Keratinocyte (primary cell): ENCODE results near the gene EGF. TPM values are rescaled to one million over a fixed set of nuclear protein-coding genes. Genes with fewer than 3 reads are reported as not detected.

Experiments used
- DNase-seq: peaks from one replicate; pipeline ENCODE4 v3.0.0-alpha.2; 2011; ENCODE audit warnings: low read depth, missing footprints, low spot score
- FAIRE-seq: peaks from 2 replicates; lab custom pipeline; 2011; peaks lifted over from hg19 to GRCh38; lab: Jason Lieb, UNC
- H2AFZ ChIP-seq: 2 replicates; pipeline ENCODE4 v1.6.0; 2012; ENCODE audit warnings: low read length, control low read depth, inconsistent platforms; ENCODE audit not compliant: control insufficient read depth
- H3K27ac ChIP-seq: 2 replicates; pipeline ENCODE4 v1.5.1; 2011; ENCODE audit warnings: low read length; ENCODE audit not compliant: control insufficient read depth, insufficient read depth
- H3K27me3 ChIP-seq: 3 replicates; pipeline ENCODE4 v1.6.0; 2011; ENCODE audit warnings: low read length; ENCODE audit not compliant: control insufficient read depth, insufficient read depth; ENCODE audit errors: extremely low read depth
- H3K36me3 ChIP-seq, 2 experiments: 2 replicates in 1 of 2; 3 replicates in 1 of 2; pipeline ENCODE4 v1.5.1; 2011; ENCODE audit warnings: low read length in 2 of 2, mild to moderate bottlenecking in 1 of 2; ENCODE audit not compliant: control insufficient read depth in 2 of 2, insufficient read depth in 2 of 2; ENCODE audit errors: extremely low read depth in 1 of 2
- H3K4me1 ChIP-seq: 3 replicates; pipeline ENCODE4 v1.5.1; 2011; ENCODE audit warnings: low read length; ENCODE audit not compliant: control insufficient read depth, insufficient read depth; ENCODE audit errors: extremely low read depth
- H3K4me2 ChIP-seq: 3 replicates; pipeline ENCODE4 v1.6.0; 2011; ENCODE audit warnings: low read depth, low read length; ENCODE audit not compliant: control insufficient read depth, insufficient read depth; ENCODE audit errors: extremely low read depth
- H3K4me3 ChIP-seq, 3 experiments: fragments of 200-600 bp in 1 of 3; sonication (generic) in 1 of 3; 2 replicates in 2 of 3; 3 replicates in 1 of 3; pipeline ENCODE4 v1.5.1; 2011 to 2016; ENCODE audit warnings: low read length in 3 of 3, mild to moderate bottlenecking in 3 of 3, control low read depth in 2 of 3, inconsistent platforms in 1 of 3, low read depth in 1 of 3, mixed read lengths in 1 of 3, mixed run types in 1 of 3, moderate library complexity in 1 of 3; ENCODE audit not compliant: control insufficient read depth in 2 of 3, insufficient read depth in 2 of 3; ENCODE audit errors: extremely low read depth in 1 of 3
- H3K79me2 ChIP-seq: 2 replicates; pipeline ENCODE4 v1.6.0; 2012; ENCODE audit warnings: low read length; ENCODE audit not compliant: control insufficient read depth, insufficient read depth
- H3K9ac ChIP-seq: 3 replicates; pipeline ENCODE4 v1.6.0; 2011; ENCODE audit warnings: low read length; ENCODE audit not compliant: control insufficient read depth, insufficient read depth; ENCODE audit errors: extremely low read depth
- H3K9me1 ChIP-seq: 3 replicates; pipeline ENCODE4 v1.6.0; 2011; ENCODE audit warnings: low read length; ENCODE audit not compliant: control insufficient read depth, insufficient read depth; ENCODE audit errors: extremely low read depth
- H3K9me3 ChIP-seq: 2 replicates; pipeline ENCODE4 v1.5.1; 2012; ENCODE audit warnings: low read depth, low read length; ENCODE audit not compliant: control insufficient read depth
- H4K20me1 ChIP-seq: 3 replicates; pipeline ENCODE4 v1.6.0; 2011; ENCODE audit warnings: low read length; ENCODE audit not compliant: control insufficient read depth, insufficient read depth; ENCODE audit errors: extremely low read depth
- EZH2 ChIP-seq: IDR thresholded peaks from one replicate; pipeline ENCODE4 v1.6.1; 2012; ENCODE audit warnings: inconsistent platforms, mild to moderate bottlenecking, low read length, moderate library complexity
- dilution Hi-C: fragments of 300-500 bp; cut with MboI; formaldehyde crosslinking; loops from one replicate; pipeline ENCODE4 v1.7.0; 2020; ENCODE audit warnings: low sequenced_read_pairs; ENCODE audit not compliant: extremely low pct_ligation_motif_present
- polyA plus RNA-seq, 5 experiments: library from polyadenylated mRNA; depleted of rRNA in 3 of 5; stranded (reverse) in 3 of 5; stranded (forward) in 1 of 5; unstranded in 1 of 5; fragments of >200 nt; gene quantifications; 1 replicate in 1 of 5; 2 replicates in 3 of 5; 3 replicates in 1 of 5; pipeline versions ENCODE4 v1.2.1 to v1.2.3, GENCODE V29; 2011 to 2012; ENCODE audit warnings: missing spikeins in 2 of 5, low read depth in 1 of 5, low replicate concordance in 1 of 5
- TF ChIP-seq, protein P1 (sequence below), 3 experiments: IDR thresholded peaks in 1 of 3; conservative IDR thresholded peaks in 1 of 3; optimal IDR thresholded peaks in 1 of 3; 2 replicates in 2 of 3; 3 replicates in 1 of 3; pipeline versions ENCODE3 to v1.5.1; 2011; ENCODE audit warnings: low read length in 3 of 3, mild to moderate bottlenecking in 3 of 3, moderate library complexity in 2 of 3, control low read depth in 1 of 3, inconsistent platforms in 1 of 3; ENCODE audit not compliant: insufficient read depth in 2 of 3; ENCODE audit errors: extremely low read depth in 1 of 3

The EGF gene
- polyA plus RNA-seq, 1 donor (not counting 4 experiments of a cell fraction or from before 2014, with no cell fraction given), result 1.3 TPM

DNA sequence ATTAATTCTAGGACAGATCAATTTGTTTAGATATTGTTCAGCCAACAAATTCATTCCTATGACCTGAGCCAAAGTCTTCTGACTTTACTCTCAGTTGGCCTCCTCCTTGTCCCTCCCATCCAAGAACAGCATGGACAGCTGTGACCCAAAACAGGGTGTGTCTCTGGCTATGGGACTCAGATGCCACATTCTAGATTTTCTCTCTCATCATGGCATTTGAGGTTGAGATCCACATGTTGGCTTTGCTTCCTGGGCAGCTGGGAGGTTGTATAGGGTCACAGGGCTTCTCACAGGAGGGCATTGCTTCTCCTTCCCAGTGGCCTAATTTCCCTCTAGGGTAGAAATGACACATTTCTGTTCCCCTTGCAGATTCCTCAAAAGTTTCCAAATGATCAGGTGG is 22.6 kb upstream of the EGF start:
- H3K4me1 ChIP-seq, result no peaks in the 10 kb centered on the region
- dilution Hi-C loops, result no loop called here
- no peak overlapping the region for H3K27ac ChIP-seq
- H3K9me3 ChIP-seq, result no peaks in the 10 kb centered on the region
- no peak overlapping the region for H3K9ac ChIP-seq
- H3K4me3 ChIP-seq, result no peak overlapping the region
- FAIRE-seq (no peak), DNase-seq (no peak)
- H3K4me2 ChIP-seq, result no peak overlapping the region
- no peaks in the 10 kb centered on the region for H3K36me3 ChIP-seq
- H3K79me2 ChIP-seq, result no peaks in the 10 kb centered on the region
- H2AFZ ChIP-seq, result no peak overlapping the region
- H3K27me3 ChIP-seq, result no peaks in the 10 kb centered on the region
- TF ChIP-seq, protein P1, sequence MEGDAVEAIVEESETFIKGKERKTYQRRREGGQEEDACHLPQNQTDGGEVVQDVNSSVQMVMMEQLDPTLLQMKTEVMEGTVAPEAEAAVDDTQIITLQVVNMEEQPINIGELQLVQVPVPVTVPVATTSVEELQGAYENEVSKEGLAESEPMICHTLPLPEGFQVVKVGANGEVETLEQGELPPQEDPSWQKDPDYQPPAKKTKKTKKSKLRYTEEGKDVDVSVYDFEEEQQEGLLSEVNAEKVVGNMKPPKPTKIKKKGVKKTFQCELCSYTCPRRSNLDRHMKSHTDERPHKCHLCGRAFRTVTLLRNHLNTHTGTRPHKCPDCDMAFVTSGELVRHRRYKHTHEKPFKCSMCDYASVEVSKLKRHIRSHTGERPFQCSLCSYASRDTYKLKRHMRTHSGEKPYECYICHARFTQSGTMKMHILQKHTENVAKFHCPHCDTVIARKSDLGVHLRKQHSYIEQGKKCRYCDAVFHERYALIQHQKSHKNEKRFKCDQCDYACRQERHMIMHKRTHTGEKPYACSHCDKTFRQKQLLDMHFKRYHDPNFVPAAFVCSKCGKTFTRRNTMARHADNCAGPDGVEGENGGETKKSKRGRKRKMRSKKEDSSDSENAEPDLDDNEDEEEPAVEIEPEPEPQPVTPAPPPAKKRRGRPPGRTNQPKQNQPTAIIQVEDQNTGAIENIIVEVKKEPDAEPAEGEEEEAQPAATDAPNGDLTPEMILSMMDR (optimal IDR thresholded peaks at IDR 0.05 in 1 of 3, IDR thresholded peaks at IDR 0.05 in 1 of 3, conservative IDR thresholded peaks at IDR 0.05 in 1 of 3; ENCODE audit: extremely low read depth in 1 of 3, insufficient read depth in 2 of 3, low read length in 3 of 3), result no peak
- no peak for TF ChIP-seq EZH2
- H3K9me1 ChIP-seq, result no peaks in the 10 kb centered on the region
- H4K20me1 ChIP-seq, result no peaks in the 10 kb centered on the region

DNA sequence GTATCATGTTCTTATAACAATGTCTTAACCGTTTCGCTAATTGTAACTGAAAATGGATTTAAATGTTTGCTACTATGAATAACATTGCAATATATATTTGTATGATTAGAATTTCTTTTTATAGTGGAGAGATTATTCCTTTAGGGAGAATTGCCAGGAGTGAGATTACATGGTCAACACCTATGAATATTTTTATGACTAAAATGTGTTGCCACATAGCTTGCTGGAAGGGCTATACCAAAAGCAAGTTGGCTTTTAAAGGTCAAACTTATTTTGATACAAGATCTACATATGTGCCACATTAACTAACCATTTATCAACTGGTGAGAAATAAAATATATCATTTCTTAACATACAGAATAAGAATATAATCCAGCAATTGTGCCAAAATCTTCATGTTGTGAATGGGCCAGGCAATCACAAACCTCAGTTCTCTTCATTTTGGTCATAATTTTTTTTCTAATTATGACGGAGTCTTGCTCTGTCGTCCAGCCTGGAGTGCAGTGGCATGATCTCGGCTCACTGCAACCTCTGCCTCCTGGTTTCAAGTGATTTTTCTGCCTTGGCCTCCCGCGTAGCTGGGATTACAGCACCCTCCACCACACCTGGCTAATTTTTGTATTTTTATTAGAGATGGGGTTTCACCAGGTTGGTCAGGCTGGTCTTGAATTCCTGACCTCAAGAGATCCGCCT is 10.0 kb upstream of the EGF start:
- no peak for DNase-seq
- Histone ChIP-seq H3K27me3 (no peaks in the 10 kb centered on the region), H3K4me1 (no peaks in the 10 kb centered on the region), H3K36me3 (no peaks in the 10 kb centered on the region), H3K9ac (no peak overlapping the region), H3K4me3 (no peak overlapping the region), H3K9me3 (no peaks in the 10 kb centered on the region), H3K27ac (no peak overlapping the region), H3K79me2 (no peaks in the 10 kb centered on the region), H3K9me1 (no peaks in the 10 kb centered on the region), H4K20me1 (no peaks in the 10 kb centered on the region), H3K4me2 (no peak overlapping the region), H2AFZ (no peak overlapping the region)
- TF ChIP-seq, protein P1 (optimal IDR thresholded peaks at IDR 0.05 in 1 of 3, IDR thresholded peaks at IDR 0.05 in 1 of 3, conservative IDR thresholded peaks at IDR 0.05 in 1 of 3; ENCODE audit: extremely low read depth in 1 of 3, insufficient read depth in 2 of 3, low read length in 3 of 3), result no peak
- TF ChIP-seq EZH2, result no peak
- dilution Hi-C loops, result no loop called here
- FAIRE-seq, result no peak
